ENCODE data around the gene LGALS7. TPM values are rescaled to one million over a fixed set of nuclear protein-coding genes. Genes with fewer than 3 reads are reported as not detected.
"Not testable (repeated sequence)": the region's sequence is repeated elsewhere in the genome, so short reads cannot be mapped to it uniquely, and the experiment has no call there.

LGALS7 gene
- total RNA-seq, 2 experiments from 2014 or later = not detected

DNA sequence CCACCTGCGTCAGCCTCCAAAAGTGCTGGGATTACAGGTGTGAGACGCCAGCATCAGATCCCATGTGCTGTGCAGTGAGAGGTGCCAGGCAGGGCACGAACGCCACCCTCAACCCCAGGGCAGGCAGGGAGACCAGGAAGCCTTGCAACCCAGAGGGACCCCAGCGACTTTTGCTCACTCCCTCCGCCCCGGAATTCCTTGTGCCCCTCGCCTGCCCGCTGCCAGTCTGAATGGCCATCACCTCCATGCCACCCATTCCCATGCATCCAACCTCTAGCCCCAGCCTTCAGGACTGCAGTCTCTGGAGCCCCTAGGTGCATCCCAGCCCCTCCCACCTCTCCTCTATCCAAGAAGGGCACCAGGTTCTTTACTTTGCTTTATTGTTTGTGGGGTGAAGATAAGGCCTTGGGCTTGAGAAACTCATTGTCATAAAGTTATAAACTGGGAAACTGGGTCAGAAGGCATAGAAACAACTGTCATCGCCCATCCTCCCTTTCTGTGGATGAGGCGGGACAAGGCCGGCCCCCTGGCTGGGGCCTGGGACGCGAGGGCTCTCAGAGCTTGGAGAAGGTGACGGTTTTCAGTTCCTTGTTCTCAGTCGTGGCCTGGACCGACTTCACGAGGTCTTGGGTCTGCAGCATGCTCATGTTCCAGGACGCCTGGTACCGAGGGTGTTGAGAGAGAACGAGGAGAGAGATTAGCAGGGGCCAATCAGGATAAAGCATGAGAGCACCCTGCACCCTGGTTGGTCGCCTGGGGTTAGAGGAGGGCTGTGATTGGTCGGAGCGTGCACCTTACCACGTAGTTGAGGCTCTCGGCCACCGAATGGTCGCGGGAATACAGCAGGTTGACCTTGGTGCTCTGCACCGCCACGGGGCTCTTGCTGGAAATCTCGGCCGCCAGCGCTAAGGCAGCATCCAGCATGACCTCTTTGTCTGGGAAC is 42.0 kb upstream of the LGALS7 start:
- DNase-seq (no peak), ATAC-seq (no peak)
- TF ChIP-seq, protein P1, sequence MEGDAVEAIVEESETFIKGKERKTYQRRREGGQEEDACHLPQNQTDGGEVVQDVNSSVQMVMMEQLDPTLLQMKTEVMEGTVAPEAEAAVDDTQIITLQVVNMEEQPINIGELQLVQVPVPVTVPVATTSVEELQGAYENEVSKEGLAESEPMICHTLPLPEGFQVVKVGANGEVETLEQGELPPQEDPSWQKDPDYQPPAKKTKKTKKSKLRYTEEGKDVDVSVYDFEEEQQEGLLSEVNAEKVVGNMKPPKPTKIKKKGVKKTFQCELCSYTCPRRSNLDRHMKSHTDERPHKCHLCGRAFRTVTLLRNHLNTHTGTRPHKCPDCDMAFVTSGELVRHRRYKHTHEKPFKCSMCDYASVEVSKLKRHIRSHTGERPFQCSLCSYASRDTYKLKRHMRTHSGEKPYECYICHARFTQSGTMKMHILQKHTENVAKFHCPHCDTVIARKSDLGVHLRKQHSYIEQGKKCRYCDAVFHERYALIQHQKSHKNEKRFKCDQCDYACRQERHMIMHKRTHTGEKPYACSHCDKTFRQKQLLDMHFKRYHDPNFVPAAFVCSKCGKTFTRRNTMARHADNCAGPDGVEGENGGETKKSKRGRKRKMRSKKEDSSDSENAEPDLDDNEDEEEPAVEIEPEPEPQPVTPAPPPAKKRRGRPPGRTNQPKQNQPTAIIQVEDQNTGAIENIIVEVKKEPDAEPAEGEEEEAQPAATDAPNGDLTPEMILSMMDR (IDR thresholded peaks at IDR 0.05) = no peak
- Mint-ChIP-seq H3K36me3 (ENCODE audit: low read depth) (peaks cover 9% of the 10 kb centered on the region), H3K9me3 (no peaks in the 10 kb centered on the region), H3K4me1 (ENCODE audit: low read depth) (no peaks in the 10 kb centered on the region), H3K27ac (no peak overlapping the region), H3K4me3 (no peak overlapping the region), H3K27me3 (no peaks in the 10 kb centered on the region)
- intact Hi-C loops (cut with micrococcal nuclease) = no loop called here
- CTCF ChIA-PET = no interaction called here
- POLR2A ChIA-PET = no interaction called here

DNA sequence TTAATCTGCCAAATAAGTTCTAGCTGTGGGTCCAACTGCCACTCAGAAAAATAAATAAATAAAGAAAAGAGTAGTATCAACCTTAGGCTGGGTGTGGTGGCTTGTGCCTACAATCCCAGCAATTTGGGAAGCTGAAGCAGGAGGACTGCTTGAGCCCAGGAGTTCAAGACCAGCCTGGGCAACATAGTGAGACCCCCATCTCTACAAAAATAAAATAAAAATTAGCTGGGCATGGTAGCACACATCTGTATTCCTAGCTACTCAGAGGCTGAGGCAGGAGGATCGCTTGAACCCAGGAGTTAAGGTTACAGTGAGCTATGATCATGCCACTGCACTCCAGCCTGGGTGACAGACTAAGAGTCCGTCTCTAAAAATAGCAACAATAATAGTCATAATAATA is 40.6 kb upstream of the LGALS7 start:
- ATAC-seq; H3K4me1 Mint-ChIP-seq (ENCODE audit: low read depth); H3K9me3 Mint-ChIP-seq; H3K4me3 Mint-ChIP-seq; H3K27me3 Mint-ChIP-seq; DNase-seq; intact Hi-C loops (cut with micrococcal nuclease); H3K36me3 Mint-ChIP-seq (ENCODE audit: low read depth); H3K27ac Mint-ChIP-seq; POLR2A ChIA-PET: not testable (repeated sequence)
- CTCF ChIA-PET = interaction anchor here (0.5 kb wide), 1 partner anchor 179 kb away, joined by 4 read pairs; no protein-coding TSS in a partner anchor

DNA sequence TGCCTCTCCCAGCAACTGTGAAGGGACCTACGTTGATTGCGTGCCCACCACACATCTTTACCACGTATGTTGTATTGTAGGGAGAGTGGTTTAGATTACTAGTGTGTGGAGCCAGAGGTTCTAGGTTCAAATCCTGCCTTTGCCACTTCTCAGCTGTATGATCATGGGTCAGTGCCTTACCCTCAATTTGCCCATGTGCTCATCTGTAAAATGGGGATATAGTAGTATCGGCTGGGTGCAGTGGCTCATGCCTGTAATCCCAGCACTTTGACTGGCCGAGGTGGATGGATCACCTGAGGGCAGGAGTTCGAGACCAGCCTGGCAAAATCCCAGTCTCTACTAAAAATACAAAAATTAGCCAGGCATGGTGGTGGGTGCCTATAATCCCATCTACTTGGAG is 40.0 kb upstream of the LGALS7 start:
- H3K27me3 Mint-ChIP-seq = no peaks in the 10 kb centered on the region
- ChIA-PET CTCF (no interaction called here), POLR2A (no interaction called here)
- H3K9me3 Mint-ChIP-seq = no peaks in the 10 kb centered on the region
- DNase-seq (no peak), ATAC-seq (no peak)
- intact Hi-C loops (cut with micrococcal nuclease) = no loop called here
- TF ChIP-seq, protein P1 (IDR thresholded peaks at IDR 0.05) = no peak
- H3K4me3 Mint-ChIP-seq = no peak overlapping the region
- H3K27ac Mint-ChIP-seq = no peak overlapping the region
- H3K4me1 Mint-ChIP-seq (ENCODE audit: low read depth) = no peaks in the 10 kb centered on the region
- peaks cover 9% of the 10 kb centered on the region for H3K36me3 Mint-ChIP-seq (ENCODE audit: low read depth)

DNA sequence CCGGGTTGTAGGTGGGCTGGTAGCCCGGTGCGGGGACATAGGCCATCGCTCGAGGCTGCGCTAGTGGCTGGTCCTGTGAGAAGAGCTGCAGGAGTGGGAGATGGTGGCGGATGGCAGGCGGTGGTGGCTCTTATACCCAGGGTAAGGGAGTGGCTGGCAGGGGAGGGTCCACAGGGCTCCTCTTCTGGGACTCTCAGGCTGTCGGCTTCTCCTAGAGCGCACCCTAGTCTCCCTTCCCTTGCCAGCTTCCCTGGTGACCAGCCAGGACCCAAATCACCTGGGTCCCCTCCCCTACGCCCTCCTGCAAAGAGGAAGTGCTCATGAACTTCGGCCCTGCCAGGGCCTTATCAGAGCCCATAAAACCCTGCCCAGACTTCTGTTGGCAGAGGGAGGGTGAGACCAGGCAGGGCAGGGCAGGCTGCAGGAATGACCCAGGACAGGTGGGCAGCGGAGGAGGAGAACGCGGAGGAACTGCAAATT is 39.6 kb upstream of the LGALS7 start, which contains the start of gene LGALS4:
TSS of gene LGALS4 (minus strand) at position 105 of the 480 bp plus-strand sequence. CDS start at position 46, 59 bp downstream.
- no peaks in the 10 kb centered on the region for H3K27me3 Mint-ChIP-seq
- H3K4me3 Mint-ChIP-seq = no peak within 1 kb of the TSS
- H3K4me1 Mint-ChIP-seq (ENCODE audit: low read depth) = no peaks in the 10 kb centered on the region
- TF ChIP-seq, protein P1 (IDR thresholded peaks at IDR 0.05) = no peak
- no peaks in the 10 kb centered on the region for H3K9me3 Mint-ChIP-seq
- no peak for ATAC-seq
- peaks cover 9% of the 10 kb centered on the region for H3K36me3 Mint-ChIP-seq (ENCODE audit: low read depth)
- intact Hi-C loops (cut with micrococcal nuclease) = no loop called here
- no peak for DNase-seq
- H3K27ac Mint-ChIP-seq = no peak within 1 kb of the TSS
- POLR2A ChIA-PET = no interaction called here
- CTCF ChIA-PET = no interaction called here

DNA sequence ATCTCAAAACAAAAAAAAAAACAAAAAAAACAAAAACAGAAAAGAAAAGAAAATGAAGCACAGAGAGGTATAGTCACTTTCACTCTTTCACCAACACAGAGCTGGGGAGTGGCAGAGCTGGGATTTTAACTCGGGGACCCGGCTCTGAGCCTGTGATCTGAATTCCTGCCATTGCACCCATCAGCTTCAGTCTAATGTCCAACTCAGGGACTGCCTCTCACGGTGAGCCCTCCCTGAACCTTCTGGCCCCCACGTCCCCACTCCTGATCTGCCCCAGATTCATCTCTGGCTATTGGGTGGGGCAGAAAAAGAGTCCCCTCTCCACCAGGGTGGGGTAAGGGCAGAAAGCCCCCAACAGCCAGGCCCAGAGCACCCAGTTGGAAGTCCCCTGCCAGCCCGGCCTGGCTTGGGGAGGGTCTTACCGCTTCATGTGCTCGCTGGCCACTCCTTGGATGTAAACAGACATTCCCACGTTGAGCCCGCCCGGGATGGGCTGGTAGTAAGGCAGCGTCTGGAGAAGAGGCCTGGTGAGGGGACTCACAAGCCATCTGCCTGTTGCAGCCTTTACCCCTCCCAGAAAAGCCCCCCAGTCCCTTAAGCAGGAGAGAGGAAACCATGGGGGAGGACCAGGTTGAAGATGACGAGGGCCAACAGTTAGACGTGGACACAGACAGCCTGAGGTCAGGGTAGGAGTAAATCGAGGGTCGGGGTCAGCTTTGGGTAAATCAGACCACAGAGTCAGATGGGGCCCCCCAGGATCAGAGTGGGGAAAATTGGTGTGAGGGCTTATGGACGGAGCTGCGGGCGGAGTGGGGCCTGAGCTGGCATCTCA is 38.9 kb upstream of the LGALS7 start:
- Mint-ChIP-seq H3K27ac (no peak overlapping the region), H3K9me3 (no peaks in the 10 kb centered on the region), H3K4me3 (no peak overlapping the region), H3K36me3 (ENCODE audit: low read depth) (peaks cover 9% of the 10 kb centered on the region), H3K4me1 (ENCODE audit: low read depth) (no peaks in the 10 kb centered on the region), H3K27me3 (no peaks in the 10 kb centered on the region)
- intact Hi-C loops (cut with micrococcal nuclease) = no loop called here
- ATAC-seq (no peak), DNase-seq (no peak)
- ChIA-PET POLR2A (no interaction called here), CTCF (interaction anchor here (0.7 to 0.9 kb wide), 2 partner anchors 11 to 52 kb away, joined by 3 read pairs; no protein-coding TSS in a partner anchor)
- TF ChIP-seq, protein P1 (IDR thresholded peaks at IDR 0.05) = no peak

Measured in activated CD8-positive, alpha-beta T cell treated with anti-CD3 and anti-CD28 coated beads for 36 hours (primary cell).